AG04449 (cell line): ENCODE data around the gene TLK2.
"Not testable (repeated sequence)": the region's sequence is repeated elsewhere in the genome, so short reads cannot be mapped to it uniquely, and the experiment has no call there.

Experiments used
- CTCF ChIA-PET: fragments of 350-600 bp; formaldehyde crosslinking; extraction: SDS; loops from one replicate; lab custom pipeline; 2021; ENCODE audit warnings: antibody characterized with exemption; lab: Yijun Ruan, JAX
- POLR2A ChIA-PET: fragments of 400-600, 350-600 bp; formaldehyde crosslinking; extraction: SDS; loops from one replicate; lab custom pipeline; 2020; ENCODE audit warnings: antibody characterized with exemption, inconsistent platforms; lab: Yijun Ruan, JAX
- DNase-seq: peaks from one replicate; pipeline ENCODE4 v3.0.0-alpha.2; 2010; ENCODE audit warnings: low read depth, low spot score
- H3K4me3 ChIP-seq: 2 replicates; pipeline ENCODE4 v1.5.1; 2011; ENCODE audit warnings: low read depth, mild to moderate bottlenecking, control low read depth, low read length
- CTCF ChIP-seq: IDR thresholded peaks from one replicate; pipeline ENCODE4 v1.5.1; 2011; ENCODE audit warnings: mild to moderate bottlenecking, moderate library complexity, low read length, control low read depth, inconsistent platforms; ENCODE audit not compliant: insufficient read depth; ENCODE audit errors: missing control alignments

TLK2 gene

GRCh38 chr17:62588109-62588508, 109.5 kb downstream of the TLK2 start:
- no peak for TF ChIP-seq CTCF
- DNase-seq, result no peak
- POLR2A ChIA-PET, result no interaction called here
- CTCF ChIA-PET, result interaction anchor here (1.0 kb wide), 1 partner anchor 15 kb away, joined by 3 read pairs; no protein-coding TSS in a partner anchor
- no peak overlapping the region for H3K4me3 ChIP-seq

DNA sequence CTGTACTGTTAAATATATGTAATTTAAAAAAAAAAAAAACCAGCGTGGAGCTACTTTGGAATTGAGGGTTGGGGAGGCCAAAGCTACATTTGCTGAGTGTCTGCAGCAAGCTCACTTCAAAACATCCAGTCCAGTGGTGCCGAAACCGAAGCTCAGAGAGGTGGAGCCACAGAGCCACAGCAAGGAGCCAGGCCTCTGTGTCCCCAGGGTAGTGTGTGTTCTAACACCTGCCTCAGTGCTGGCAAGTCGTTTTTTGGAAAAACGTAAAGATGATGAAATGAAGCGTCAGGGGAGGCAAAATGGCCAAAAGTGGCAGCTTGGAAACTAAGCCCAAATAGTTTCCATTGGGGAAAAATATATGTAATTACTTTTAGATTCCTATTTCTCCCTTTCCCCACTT, 112.7 kb downstream of the TLK2 start:
- no peak overlapping the region for H3K4me3 ChIP-seq
- DNase-seq, result no peak
- ChIA-PET POLR2A (no interaction called here), CTCF (interaction anchor here (1.3 to 3.0 kb wide), 2 partner anchors 12 to 36 kb away, joined by 6 to 12 read pairs; no protein-coding TSS in a partner anchor)
- TF ChIP-seq CTCF, result no peak

GRCh38 chr17:62591822-62592221, 113.2 kb downstream of the TLK2 start:
- CTCF ChIA-PET, result interaction anchor here (1.3 to 3.0 kb wide), 2 partner anchors 13 to 37 kb away, joined by 6 to 12 read pairs; no protein-coding TSS in a partner anchor
- POLR2A ChIA-PET, H3K4me3 ChIP-seq, DNase-seq: not testable (repeated sequence)

- TF ChIP-seq CTCF, result no peak
- no peak overlapping the region for H3K4me3 ChIP-seq
- no peak for DNase-seq
- CTCF ChIA-PET, result interaction anchor here (3.0 kb wide), 1 partner anchor 38 kb away, joined by 12 read pairs; no protein-coding TSS in a partner anchor
- POLR2A ChIA-PET, result interaction anchor here (1.0 kb wide), 1 partner anchor 36 kb away, joined by 3 read pairs; no protein-coding TSS in a partner anchor
These were observed 113.9 kb downstream of the TLK2 start for GRCh38 chr17:62592341-62593099.

DNA sequence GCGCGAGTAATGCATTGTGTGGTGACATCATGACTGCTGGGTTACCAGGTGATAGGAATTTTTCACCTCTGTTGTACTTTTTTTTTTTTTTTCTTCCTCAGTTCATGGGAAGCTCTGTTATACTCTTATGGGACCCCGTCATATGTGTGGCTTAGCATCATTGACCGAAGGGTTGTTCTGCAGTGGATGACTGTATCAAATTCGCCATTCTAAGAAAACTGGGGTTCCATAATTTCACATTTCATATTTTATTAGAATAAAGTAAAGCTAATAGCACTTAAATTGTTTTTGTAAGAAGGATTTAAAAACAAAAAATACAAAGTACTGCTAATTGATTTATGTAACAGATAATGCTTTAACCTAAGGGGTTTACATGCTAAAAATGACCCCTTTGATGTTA, 116.9 kb downstream of the TLK2 start:
- ChIA-PET POLR2A (no interaction called here), CTCF (interaction anchor here (1.0 to 1.4 kb wide), 2 partner anchors 10 to 40 kb away, joined by 3 to 4 read pairs; no protein-coding TSS in a partner anchor)
- H3K4me3 ChIP-seq, result no peak overlapping the region
- TF ChIP-seq CTCF, result no peak
- DNase-seq, result no peak

- H3K4me3 ChIP-seq, result no peak overlapping the region
- CTCF ChIA-PET, result interaction anchor here (1.1 to 1.4 kb wide), 2 partner anchors 41 to 44 kb away, joined by 3 to 4 read pairs; no protein-coding TSS in a partner anchor
- POLR2A ChIA-PET, result no interaction called here
- TF ChIP-seq CTCF, result no peak
- DNase-seq, result no peak
These were observed 118.0 kb downstream of the TLK2 start for GRCh38 chr17:62596662-62597061.

DNA sequence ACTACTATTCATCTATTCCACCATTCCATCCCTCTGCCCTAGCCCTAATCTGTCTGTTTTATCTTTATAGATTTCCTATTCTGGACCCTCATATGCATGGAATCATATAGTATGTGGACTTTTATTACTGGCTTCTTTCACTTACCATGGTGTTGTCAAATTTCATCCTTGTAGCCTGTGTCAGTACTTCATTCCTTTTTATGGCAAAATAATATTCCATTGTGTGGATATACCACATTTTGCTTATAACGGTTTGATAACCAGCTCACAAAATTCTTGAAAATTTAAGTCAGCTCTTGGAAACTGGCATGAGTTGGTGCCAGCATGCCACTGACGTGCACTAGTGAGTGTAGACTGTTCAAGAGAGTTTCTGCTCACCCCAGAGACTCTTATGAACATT, 118.5 kb downstream of the TLK2 start:
- no peak overlapping the region for H3K4me3 ChIP-seq
- no peak for TF ChIP-seq CTCF
- ChIA-PET POLR2A (no interaction called here), CTCF (interaction anchor here (1.1 kb wide), 1 partner anchor 44 kb away, joined by 3 read pairs; no protein-coding TSS in a partner anchor)
- no peak for DNase-seq
